Measurements from ENCODE around the gene OR4M2.
"Not testable (repeated sequence)": the region's sequence is repeated elsewhere in the genome, so short reads cannot be mapped to it uniquely, and the experiment has no call there.

- TF ChIP-seq, protein P1, sequence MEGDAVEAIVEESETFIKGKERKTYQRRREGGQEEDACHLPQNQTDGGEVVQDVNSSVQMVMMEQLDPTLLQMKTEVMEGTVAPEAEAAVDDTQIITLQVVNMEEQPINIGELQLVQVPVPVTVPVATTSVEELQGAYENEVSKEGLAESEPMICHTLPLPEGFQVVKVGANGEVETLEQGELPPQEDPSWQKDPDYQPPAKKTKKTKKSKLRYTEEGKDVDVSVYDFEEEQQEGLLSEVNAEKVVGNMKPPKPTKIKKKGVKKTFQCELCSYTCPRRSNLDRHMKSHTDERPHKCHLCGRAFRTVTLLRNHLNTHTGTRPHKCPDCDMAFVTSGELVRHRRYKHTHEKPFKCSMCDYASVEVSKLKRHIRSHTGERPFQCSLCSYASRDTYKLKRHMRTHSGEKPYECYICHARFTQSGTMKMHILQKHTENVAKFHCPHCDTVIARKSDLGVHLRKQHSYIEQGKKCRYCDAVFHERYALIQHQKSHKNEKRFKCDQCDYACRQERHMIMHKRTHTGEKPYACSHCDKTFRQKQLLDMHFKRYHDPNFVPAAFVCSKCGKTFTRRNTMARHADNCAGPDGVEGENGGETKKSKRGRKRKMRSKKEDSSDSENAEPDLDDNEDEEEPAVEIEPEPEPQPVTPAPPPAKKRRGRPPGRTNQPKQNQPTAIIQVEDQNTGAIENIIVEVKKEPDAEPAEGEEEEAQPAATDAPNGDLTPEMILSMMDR (IDR thresholded peaks at IDR 0.05; ENCODE audit: borderline replicate concordance, extremely low read depth, low read length, poor library complexity, severe bottlenecking): not testable (repeated sequence)
- TF ChIP-seq EZH2 (IDR thresholded peaks at IDR 0.05; ENCODE audit: borderline replicate concordance, low read depth, low read length, severe bottlenecking): not testable (repeated sequence)
These were observed 18.4 kb downstream of the OR4M2 start for GRCh38 chr15:22098616-22099253.
